Loucy (cell line): ENCODE results near the gene MAPKAP1.

Experiments used
- H2AFZ ChIP-seq: fragments of 200-600 bp; sonication (generic); 2 replicates; pipeline ENCODE4 v1.6.0; 2016; ENCODE audit warnings: antibody characterized with exemption, mild to moderate bottlenecking, low read length, moderate library complexity
- H3F3A ChIP-seq: fragments of 200-600 bp; 2 replicates; pipeline ENCODE4 v1.6.0; 2016; ENCODE audit warnings: antibody characterized with exemption, low read depth, mild to moderate bottlenecking
- H3K27me3 ChIP-seq: fragments of 200-600 bp; sonication (generic); 2 replicates; pipeline ENCODE4 v1.6.1; 2014; ENCODE audit warnings: low read length, mild to moderate bottlenecking; ENCODE audit not compliant: insufficient read depth, poor library complexity, severe bottlenecking
- H3K36me3 ChIP-seq: fragments of 200-600 bp; sonication (generic); 2 replicates; pipeline ENCODE4 v1.6.1; 2016; ENCODE audit warnings: low read length; ENCODE audit not compliant: insufficient read depth
- H3K4me1 ChIP-seq: fragments of 200-600 bp; sonication (generic); 2 replicates; pipeline ENCODE4 v1.5.1; 2014; ENCODE audit warnings: low read length, mild to moderate bottlenecking; ENCODE audit not compliant: insufficient read depth, poor library complexity, severe bottlenecking
- H3K4me2 ChIP-seq: fragments of 200-600 bp; sonication (generic); 2 replicates; pipeline ENCODE4 v1.6.0; 2014; ENCODE audit warnings: antibody characterized with exemption, low read length, low read depth, mild to moderate bottlenecking; ENCODE audit not compliant: poor library complexity, severe bottlenecking
- H3K4me3 ChIP-seq: fragments of 200-600 bp; sonication (generic); 2 replicates; pipeline ENCODE4 v1.5.1; 2014; ENCODE audit warnings: low read length, mild to moderate bottlenecking, mixed read lengths; ENCODE audit not compliant: poor library complexity, severe bottlenecking
- H3K79me2 ChIP-seq: fragments of 200-600 bp; sonication (generic); 2 replicates; pipeline ENCODE4 v1.6.1; 2014; ENCODE audit warnings: low read length; ENCODE audit not compliant: insufficient read depth
- H3K9ac ChIP-seq: fragments of 200-600 bp; sonication (generic); 2 replicates; pipeline ENCODE4 v1.6.0; 2014; ENCODE audit warnings: mild to moderate bottlenecking, low read depth, low read length, moderate library complexity; ENCODE audit not compliant: poor library complexity, severe bottlenecking
- H3K9me2 ChIP-seq: fragments of 200-600 bp; sonication (generic); replicated peaks from 2 replicates; pipeline ENCODE4 v1.6.1; 2016; ENCODE audit warnings: low read depth, low read length, mixed read lengths
- H3K9me3 ChIP-seq: fragments of 200-600 bp; sonication (generic); 2 replicates; pipeline ENCODE4 v1.6.1; 2014; ENCODE audit warnings: mild to moderate bottlenecking, antibody characterized with exemption, low read length, low read depth; ENCODE audit not compliant: insufficient read depth
- H4K20me1 ChIP-seq: fragments of 200-600 bp; sonication (generic); 2 replicates; pipeline ENCODE4 v1.6.0; 2014; ENCODE audit warnings: antibody characterized with exemption, low read length, mild to moderate bottlenecking; ENCODE audit not compliant: insufficient read depth, poor library complexity, severe bottlenecking
- EZH2phosphoT487 ChIP-seq: fragments of 200-600 bp; IDR thresholded peaks from 2 replicates; pipeline ENCODE4 v1.6.1; 2018; ENCODE audit warnings: antibody characterized with exemption, mild to moderate bottlenecking, moderate library complexity, borderline replicate concordance
- TF ChIP-seq, protein P1 (sequence below): fragments of 200-600 bp; sonication (generic); conservative IDR thresholded peaks from 2 replicates; pipeline ENCODE4 v1.5.1; 2014; ENCODE audit warnings: mild to moderate bottlenecking, antibody characterized with exemption, low read length

Gene MAPKAP1

DNA sequence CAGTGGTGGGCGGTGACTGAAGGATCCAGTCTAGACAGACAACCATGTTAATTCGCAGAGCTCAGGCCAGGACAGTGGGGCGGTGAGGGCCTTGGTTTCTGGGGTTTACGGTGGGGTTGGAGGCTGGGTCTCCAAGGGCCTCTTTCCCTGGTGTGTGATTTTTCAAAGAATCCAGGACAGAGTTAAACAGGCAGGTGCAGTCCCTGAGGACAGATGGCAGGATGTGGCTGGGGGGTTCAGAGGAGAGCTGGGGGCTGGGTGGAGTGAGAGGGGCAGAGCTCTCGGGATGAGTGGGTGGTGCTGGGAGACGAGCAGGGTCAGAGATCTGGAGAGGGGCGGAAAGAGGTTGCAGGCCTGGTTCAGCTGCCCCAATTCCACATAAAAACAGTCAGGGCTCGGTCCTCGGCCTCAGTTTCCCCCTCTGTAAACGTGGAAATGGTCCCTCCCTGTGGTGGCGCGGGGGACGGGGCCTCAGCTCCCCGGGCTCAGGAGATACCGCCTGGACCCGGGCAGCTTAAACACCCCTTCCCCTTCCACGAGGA, 299.5 kb downstream of the MAPKAP1 start:
- Histone ChIP-seq H3K4me1 (peaks cover 2% of the 10 kb centered on the region), H3K4me3 (peak overlapping the region; percentile 71), H3K9ac (peak overlapping the region; percentile 58), H2AFZ (peak overlapping the region; percentile 89), H3K9me2 (no peaks in the 10 kb centered on the region), H4K20me1 (no peaks in the 10 kb centered on the region), H3K27me3 (no peaks in the 10 kb centered on the region), H3K79me2 (no peaks in the 10 kb centered on the region), H3K36me3 (no peaks in the 10 kb centered on the region), H3K4me2 (peak overlapping the region; percentile 65), H3K9me3 (no peaks in the 10 kb centered on the region), H3F3A (no peaks in the 10 kb centered on the region)
- TF ChIP-seq, protein P1, sequence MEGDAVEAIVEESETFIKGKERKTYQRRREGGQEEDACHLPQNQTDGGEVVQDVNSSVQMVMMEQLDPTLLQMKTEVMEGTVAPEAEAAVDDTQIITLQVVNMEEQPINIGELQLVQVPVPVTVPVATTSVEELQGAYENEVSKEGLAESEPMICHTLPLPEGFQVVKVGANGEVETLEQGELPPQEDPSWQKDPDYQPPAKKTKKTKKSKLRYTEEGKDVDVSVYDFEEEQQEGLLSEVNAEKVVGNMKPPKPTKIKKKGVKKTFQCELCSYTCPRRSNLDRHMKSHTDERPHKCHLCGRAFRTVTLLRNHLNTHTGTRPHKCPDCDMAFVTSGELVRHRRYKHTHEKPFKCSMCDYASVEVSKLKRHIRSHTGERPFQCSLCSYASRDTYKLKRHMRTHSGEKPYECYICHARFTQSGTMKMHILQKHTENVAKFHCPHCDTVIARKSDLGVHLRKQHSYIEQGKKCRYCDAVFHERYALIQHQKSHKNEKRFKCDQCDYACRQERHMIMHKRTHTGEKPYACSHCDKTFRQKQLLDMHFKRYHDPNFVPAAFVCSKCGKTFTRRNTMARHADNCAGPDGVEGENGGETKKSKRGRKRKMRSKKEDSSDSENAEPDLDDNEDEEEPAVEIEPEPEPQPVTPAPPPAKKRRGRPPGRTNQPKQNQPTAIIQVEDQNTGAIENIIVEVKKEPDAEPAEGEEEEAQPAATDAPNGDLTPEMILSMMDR: no peak
- TF ChIP-seq EZH2phosphoT487: no peak

DNA sequence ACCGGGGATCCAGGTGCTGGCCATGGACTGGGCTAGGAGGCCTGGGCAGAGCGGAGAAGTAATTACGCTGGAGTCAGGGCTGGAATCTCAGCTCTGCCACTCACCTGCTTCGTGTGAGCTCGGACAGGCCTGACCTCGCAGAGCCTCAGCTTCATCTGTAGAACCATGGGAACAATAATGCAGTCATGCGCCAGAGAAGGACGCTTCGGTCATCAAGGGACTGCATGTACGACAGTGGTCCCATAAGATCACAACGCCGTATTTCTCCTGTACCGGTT, 300.3 kb downstream of the MAPKAP1 start:
- Histone ChIP-seq H3K9ac (no peak overlapping the region), H3K9me2 (no peaks in the 10 kb centered on the region), H3F3A (no peaks in the 10 kb centered on the region), H3K27me3 (no peaks in the 10 kb centered on the region), H2AFZ (no peak overlapping the region), H3K79me2 (no peaks in the 10 kb centered on the region), H3K4me3 (no peak overlapping the region), H4K20me1 (no peaks in the 10 kb centered on the region), H3K4me2 (no peak overlapping the region), H3K36me3 (no peaks in the 10 kb centered on the region), H3K4me1 (peaks cover 2% of the 10 kb centered on the region), H3K9me3 (no peaks in the 10 kb centered on the region)
- no peak for TF ChIP-seq EZH2phosphoT487
- TF ChIP-seq, protein P1: no peak

DNA sequence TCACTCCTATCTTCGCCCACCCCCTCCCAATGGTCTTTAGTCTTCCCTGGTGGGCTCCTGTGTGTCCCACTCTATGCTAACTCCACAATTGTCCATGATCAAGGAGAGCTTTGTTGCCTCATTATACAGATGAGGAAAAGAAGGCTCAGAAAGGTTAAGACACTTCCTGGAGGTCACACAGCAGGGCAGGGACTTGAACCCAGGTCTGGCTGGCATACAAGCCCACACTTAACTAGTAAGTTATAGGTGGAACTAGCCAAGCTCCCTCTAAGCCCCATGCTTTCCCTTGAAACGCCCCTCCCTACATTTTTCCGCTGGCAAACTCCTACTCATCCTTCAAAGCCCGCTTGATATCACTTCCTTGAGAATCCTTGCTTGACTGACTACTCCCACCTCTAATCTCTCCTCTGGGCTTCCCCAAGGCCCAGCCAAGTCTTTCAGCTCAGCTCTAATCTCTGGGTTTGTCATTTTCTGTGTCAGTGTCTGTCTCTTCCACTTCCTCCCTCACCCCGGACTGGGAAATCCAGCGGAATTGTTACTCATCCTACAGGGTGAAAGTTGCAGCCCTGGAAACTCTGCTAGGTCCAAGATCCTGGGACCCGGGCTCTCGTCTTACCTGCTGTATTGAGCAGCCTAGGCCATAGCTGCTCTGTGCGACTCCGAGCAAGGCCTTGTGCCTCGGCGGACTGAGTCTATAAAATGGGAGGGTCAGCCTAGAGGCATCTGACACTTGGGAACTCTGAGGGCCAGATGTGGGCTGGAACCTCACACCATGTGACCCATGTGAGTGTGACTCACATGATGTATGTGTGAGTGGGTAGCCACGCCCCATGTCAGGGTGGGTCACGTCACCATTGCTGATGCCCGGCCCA, 300.8 kb downstream of the MAPKAP1 start:
- no peak overlapping the region for H3K4me3 ChIP-seq
- no peaks in the 10 kb centered on the region for H3K79me2 ChIP-seq
- no peaks in the 10 kb centered on the region for H4K20me1 ChIP-seq
- no peaks in the 10 kb centered on the region for H3K36me3 ChIP-seq
- H3K9ac ChIP-seq: no peak overlapping the region
- H3K27me3 ChIP-seq: no peaks in the 10 kb centered on the region
- H2AFZ ChIP-seq: no peak overlapping the region
- H3K9me3 ChIP-seq: no peaks in the 10 kb centered on the region
- no peaks in the 10 kb centered on the region for H3F3A ChIP-seq
- peaks cover 2% of the 10 kb centered on the region for H3K4me1 ChIP-seq
- H3K9me2 ChIP-seq: no peaks in the 10 kb centered on the region
- H3K4me2 ChIP-seq: no peak overlapping the region
- no peak for TF ChIP-seq EZH2phosphoT487
- TF ChIP-seq, protein P1: no peak
